Smooth muscle cell of the pulmonary artery (primary cell): Measurements from ENCODE around the gene CDK5RAP2. TPM values are rescaled to one million over a fixed set of nuclear protein-coding genes. Genes with fewer than 3 reads are reported as not detected.

Source experiments
- total RNA-seq: library from RNA; depleted of rRNA; stranded (reverse); fragments of >200 nt; gene quantifications from 2 replicates; pipeline ENCODE4 v1.2.3, GENCODE V29; 2014

Gene CDK5RAP2
- total RNA-seq, result 45.5 and 67.0 TPM in 2 replicates

GRCh38 chr9:120580051-120580896, at the start of gene CDK5RAP2:
CDK5RAP2 (minus strand) TSS chr9:120580167; CDS start chr9:120579978, 189 bp downstream.

Other genes with a start within 250 kb of the CDK5RAP2 start
- gene MEGF9, start 134.3 kb upstream of the CDK5RAP2 start, total RNA-seq, result 15.8 and 23.2 TPM in 2 replicates
- 41.7 and 43.8 TPM in 2 replicates for gene FBXW2, start 213.2 kb upstream of the CDK5RAP2 start, total RNA-seq